Spinal cord (tissue), 10 donors: ENCODE measurements around the gene SHISA8. TPM values are rescaled to one million over a fixed set of nuclear protein-coding genes. Genes with fewer than 3 reads are reported as not detected.

ENCODE experiments used
- DNase-seq, 6 donors: peaks; one replicate each; pipeline versions ENCODE4 v3.0.0 to v3.0.0-alpha.2; 2013 to 2015; ENCODE audit warnings: low spot score in 6 of 6, low read depth in 4 of 6
- H3K27ac ChIP-seq: one replicate; pipeline ENCODE4 v1.5.1; 2013; ENCODE audit warnings: low read depth, low read length, control low read depth
- H3K27me3 ChIP-seq: one replicate; pipeline ENCODE4 v1.6.1; 2013; ENCODE audit warnings: low read length; ENCODE audit not compliant: control insufficient read depth, insufficient read depth
- H3K36me3 ChIP-seq: one replicate; pipeline ENCODE4 v1.6.1; 2013; ENCODE audit warnings: low read length; ENCODE audit not compliant: control insufficient read depth, insufficient read depth
- H3K4me1 ChIP-seq: one replicate; pipeline ENCODE4 v1.6.1; 2013; ENCODE audit warnings: low read length; ENCODE audit not compliant: control insufficient read depth, insufficient read depth
- H3K4me3 ChIP-seq: one replicate; pipeline ENCODE4 v1.5.1; 2013; ENCODE audit warnings: low read depth, low read length, control low read depth
- H3K9me3 ChIP-seq: one replicate; pipeline ENCODE4 v1.6.1; 2013; ENCODE audit warnings: low read length; ENCODE audit not compliant: control insufficient read depth, insufficient read depth
- WGBS: methylation state at CpG from one replicate; pipeline ENCODE4 v1.1.5; 2013; ENCODE audit warnings: missing lambda C conversion rate; ENCODE audit not compliant: insufficient coverage; 5-methylcytosine and 5-hydroxymethylcytosine counted together
- polyA plus RNA-seq, 2 donors: library from polyadenylated mRNA; unstranded; fragments of 120-200 nt; gene quantifications; one replicate each; pipeline ENCODE4 v1.2.1, GENCODE V29; 2013; ENCODE audit not compliant: insufficient read length in 2 of 2
- total RNA-seq, 2 donors: library from RNA; depleted of rRNA in 1 of 2; stranded (reverse); fragments of 120-200 nt in 1 of 2; fragments of >200 nt in 1 of 2; gene quantifications; one replicate each; pipeline versions ENCODE4 v1.2.3 to v1.2.4, GENCODE V29; 2013 to 2014
- donor health status: healthy.

The SHISA8 gene
- total and polyA plus RNA-seq, 4 donors = 0.40 to 5.2 (median 1.8) TPM

GRCh38 chr22:41923595-41924276 lies 8.9 kb upstream of the SHISA8 start:
- no peaks in the 10 kb centered on the region for H3K36me3 ChIP-seq
- no peaks in the 10 kb centered on the region for H3K9me3 ChIP-seq
- WGBS = 89% methylated on average over 11 of the region's 14 CpGs
- peaks cover 47% of the 10 kb centered on the region for H3K27me3 ChIP-seq
- no peak overlapping the region for H3K27ac ChIP-seq
- DNase-seq = no peak
- H3K4me1 ChIP-seq = peaks cover 39% of the 10 kb centered on the region
- no peak overlapping the region for H3K4me3 ChIP-seq

DNA sequence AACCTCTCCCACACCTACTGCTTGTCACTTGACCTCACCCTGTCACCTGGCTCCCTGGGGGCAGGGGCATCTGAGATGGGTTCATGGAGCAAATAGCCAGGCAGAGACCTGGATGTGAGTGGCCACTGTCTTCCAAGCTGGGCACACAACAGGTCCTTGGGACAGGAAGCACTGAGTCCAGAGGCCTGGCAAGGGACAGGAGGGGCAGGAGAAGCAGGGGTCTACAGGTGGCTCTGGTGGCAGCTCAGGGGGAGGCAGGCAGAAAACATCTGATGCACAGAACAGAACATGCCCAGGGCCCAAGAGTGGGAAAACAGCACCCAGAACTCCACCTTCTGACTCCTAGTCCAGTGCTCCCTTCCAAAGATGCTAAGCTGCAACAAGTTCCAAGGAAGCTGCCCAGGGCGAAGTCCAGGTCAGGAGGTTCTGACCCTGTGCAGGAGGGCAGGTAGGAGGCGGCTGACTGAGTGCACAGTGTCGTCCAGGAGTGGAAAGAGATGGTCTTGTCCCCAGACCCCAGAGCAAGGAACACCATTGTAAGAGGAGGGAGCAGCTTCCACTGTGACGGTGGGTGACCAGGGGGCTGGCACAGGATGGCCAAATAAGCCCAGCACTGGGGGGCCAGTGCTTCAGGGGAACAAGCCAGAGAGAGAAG lies 8.2 kb upstream of the SHISA8 start:
- no peak overlapping the region for H3K27ac ChIP-seq
- H3K27me3 ChIP-seq = peaks cover 47% of the 10 kb centered on the region
- peaks cover 37% of the 10 kb centered on the region for H3K4me1 ChIP-seq
- H3K4me3 ChIP-seq = no peak overlapping the region
- no peaks in the 10 kb centered on the region for H3K36me3 ChIP-seq
- no peaks in the 10 kb centered on the region for H3K9me3 ChIP-seq
- no peak for DNase-seq
- WGBS = 91% methylated on average over 4 of the region's 4 CpGs

DNA sequence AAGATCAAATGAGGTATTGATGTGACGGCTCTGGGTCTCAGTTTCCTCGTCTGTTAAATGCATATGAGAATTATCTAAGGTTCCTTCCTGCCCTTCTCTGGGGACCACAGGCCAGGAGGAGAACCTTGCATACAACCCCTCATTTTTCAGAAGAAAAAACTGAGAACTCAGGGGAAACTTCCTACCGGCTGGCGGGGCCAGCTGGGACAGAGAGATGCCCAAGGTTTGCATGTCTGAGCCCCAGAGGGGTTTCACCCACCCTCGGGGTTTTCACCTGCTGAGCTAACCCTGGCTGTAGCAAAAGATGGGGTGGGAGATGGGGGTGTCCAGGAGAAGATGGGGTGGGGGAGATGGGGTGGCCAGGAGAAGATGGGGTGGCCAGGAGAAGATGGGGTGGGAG lies 7.5 kb upstream of the SHISA8 start:
- H3K36me3 ChIP-seq = no peaks in the 10 kb centered on the region

GRCh38 chr22:41920271-41920976 lies 5.5 kb upstream of the SHISA8 start:
- H3K27ac ChIP-seq = no peak overlapping the region
- peaks cover 35% of the 10 kb centered on the region for H3K4me1 ChIP-seq
- peaks cover 52% of the 10 kb centered on the region for H3K27me3 ChIP-seq
- no peaks in the 10 kb centered on the region for H3K9me3 ChIP-seq
- no peak for DNase-seq
- H3K36me3 ChIP-seq = no peaks in the 10 kb centered on the region
- no peak overlapping the region for H3K4me3 ChIP-seq
- 17% methylated on average over 14 of the region's 21 CpGs for WGBS

More for the DNA sequence above, 7.5 kb upstream of the SHISA8 start:
- Histone ChIP-seq H3K27ac (no peak overlapping the region), H3K4me1 (peaks cover 43% of the 10 kb centered on the region), H3K27me3 (peaks cover 50% of the 10 kb centered on the region), H3K9me3 (no peaks in the 10 kb centered on the region), H3K4me3 (no peak overlapping the region)
- DNase-seq = no peak
- WGBS = 90% methylated on average over 5 of the region's 5 CpGs

DNA sequence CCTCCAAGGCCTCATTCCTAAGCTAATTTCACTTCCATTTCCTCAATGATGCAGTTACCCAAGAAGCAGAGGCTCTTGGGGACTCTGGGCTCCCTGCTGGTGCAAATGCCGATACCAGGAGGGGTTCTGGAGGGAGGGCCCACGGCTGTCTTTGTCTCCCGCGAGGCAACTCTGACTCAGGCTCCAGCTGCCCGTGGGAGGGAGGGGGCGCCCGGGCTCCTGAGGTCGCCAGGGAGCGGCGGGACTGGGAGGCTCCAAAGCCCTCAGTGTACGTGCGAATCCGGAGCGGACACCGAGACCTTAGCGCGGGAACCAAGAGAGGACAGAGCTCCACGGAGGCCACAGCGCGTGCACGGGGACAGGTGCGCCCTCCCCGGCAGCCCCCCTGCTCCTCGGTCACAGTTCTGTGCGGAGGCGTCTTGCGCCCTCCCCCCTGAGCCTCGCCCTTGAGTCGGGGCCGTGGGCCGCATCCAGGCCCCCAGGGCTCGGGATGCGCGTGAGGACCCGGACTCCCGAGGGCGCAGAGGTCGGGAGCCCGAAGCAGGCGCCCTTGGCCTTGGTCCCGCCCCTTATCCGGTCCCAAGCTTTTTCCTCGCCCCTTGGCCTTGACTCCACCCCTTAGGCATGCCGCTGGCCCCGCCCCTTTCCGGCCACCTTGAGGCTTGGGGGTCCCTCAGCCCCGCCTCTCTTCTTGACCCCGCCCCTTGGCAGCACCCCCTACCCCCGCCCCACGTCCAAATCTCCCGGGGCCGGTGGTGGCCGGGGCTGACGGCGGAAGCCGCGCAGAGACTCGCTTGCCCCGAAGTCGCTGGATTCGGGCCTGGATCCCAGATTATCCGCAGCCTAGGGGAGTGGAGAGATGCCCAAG lies 4.7 kb upstream of the SHISA8 start:
- no peaks in the 10 kb centered on the region for H3K9me3 ChIP-seq
- peaks cover 40% of the 10 kb centered on the region for H3K4me1 ChIP-seq
- no peak overlapping the region for H3K27ac ChIP-seq
- WGBS = under 1% methylated on average over 58 of the region's 62 CpGs
- H3K4me3 ChIP-seq = peak overlapping the region; percentile 35
- H3K36me3 ChIP-seq = no peaks in the 10 kb centered on the region
- DNase-seq = peak in 1 of 6 donors; percentile 60
- peaks cover 52% of the 10 kb centered on the region for H3K27me3 ChIP-seq

- Histone ChIP-seq H3K36me3 (no peaks in the 10 kb centered on the region), H3K9me3 (no peaks in the 10 kb centered on the region), H3K4me3 (no peak overlapping the region), H3K4me1 (peaks cover 43% of the 10 kb centered on the region), H3K27ac (no peak overlapping the region), H3K27me3 (peaks cover 64% of the 10 kb centered on the region)
- peak in 1 of 6 donors; percentile 57 for DNase-seq
- WGBS = 70% methylated on average over 18 of the region's 23 CpGs
Measured at GRCh38 chr22:41917903-41918791, 3.3 kb upstream of the SHISA8 start.

GRCh38 chr22:41917375-41917902 lies 2.6 kb upstream of the SHISA8 start:
- Histone ChIP-seq H3K4me3 (no peak overlapping the region), H3K36me3 (peaks cover 2% of the 10 kb centered on the region), H3K27me3 (peaks cover 71% of the 10 kb centered on the region), H3K27ac (no peak overlapping the region), H3K9me3 (no peaks in the 10 kb centered on the region), H3K4me1 (peaks cover 43% of the 10 kb centered on the region)
- 70% methylated on average over 10 of the region's 11 CpGs for WGBS
- DNase-seq = no peak

DNA sequence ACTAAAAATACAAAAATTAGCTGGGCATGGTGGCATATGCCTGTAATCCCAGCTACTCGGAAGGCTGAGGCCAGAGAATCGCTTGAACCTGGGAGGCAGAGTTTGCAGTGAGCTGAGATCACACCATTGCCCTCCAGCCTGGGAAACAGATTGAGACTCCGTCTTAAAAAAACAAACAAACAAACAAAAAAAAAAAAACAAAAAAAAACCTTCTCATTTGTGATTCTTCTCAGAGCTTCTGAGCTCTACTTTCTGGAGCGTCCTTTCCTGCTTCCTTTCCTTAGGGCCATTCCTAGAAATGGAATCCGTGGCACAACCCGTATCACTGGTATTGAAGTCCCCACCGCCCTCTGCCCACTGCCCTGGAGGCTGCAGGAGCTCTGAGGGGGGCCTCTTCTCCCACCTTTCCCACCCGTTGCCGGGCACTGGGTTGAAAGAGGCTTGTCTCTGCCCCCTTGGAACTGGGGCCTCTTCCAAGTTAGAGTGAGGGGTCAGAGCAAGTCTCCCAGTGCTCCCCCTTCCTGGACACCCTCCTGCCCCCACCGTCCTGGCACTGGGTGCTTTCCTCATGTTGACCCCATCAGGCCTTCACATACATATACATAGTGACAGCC lies 2.0 kb upstream of the SHISA8 start:
- no peak for DNase-seq
- Histone ChIP-seq H3K4me1 (peaks cover 43% of the 10 kb centered on the region), H3K27ac (no peak overlapping the region), H3K4me3 (no peak overlapping the region), H3K9me3 (no peaks in the 10 kb centered on the region), H3K27me3 (peaks cover 77% of the 10 kb centered on the region), H3K36me3 (peaks cover 2% of the 10 kb centered on the region)
- 53% methylated on average over 10 of the region's 10 CpGs for WGBS
